ENCODE results near the gene INO80B.

- TF ChIP-seq RFX5 (IDR thresholded peaks at IDR 0.05) (no peak), MYC (IDR thresholded peaks at IDR 0.05; ENCODE audit: borderline replicate concordance, low read length) (no peak), EP300 (IDR thresholded peaks at IDR 0.05) (no peak), MAZ (IDR thresholded peaks at IDR 0.05; ENCODE audit: borderline replicate concordance, low read depth, low read length) (no peak), CEBPB (IDR thresholded peaks at IDR 0.05) (no peak), RCOR1 (IDR thresholded peaks at IDR 0.05; ENCODE audit: low read depth, low read length) (no peak), POLR2A (IDR thresholded peaks at IDR 0.05; ENCODE audit: low read length) (no peak; the same call in 1 of the 2 replicates), SMC3 (IDR thresholded peaks at IDR 0.05) (no peak), CHD2 (IDR thresholded peaks at IDR 0.05; ENCODE audit: low read length, partially characterized antibody) (no peak), RNF2 (IDR thresholded peaks at IDR 0.05; ENCODE audit: borderline replicate concordance, low read depth) (no peak), EHF (CRISPR knock-in tag; IDR thresholded peaks at IDR 0.05) (no peak)
- TF ChIP-seq, protein P1, sequence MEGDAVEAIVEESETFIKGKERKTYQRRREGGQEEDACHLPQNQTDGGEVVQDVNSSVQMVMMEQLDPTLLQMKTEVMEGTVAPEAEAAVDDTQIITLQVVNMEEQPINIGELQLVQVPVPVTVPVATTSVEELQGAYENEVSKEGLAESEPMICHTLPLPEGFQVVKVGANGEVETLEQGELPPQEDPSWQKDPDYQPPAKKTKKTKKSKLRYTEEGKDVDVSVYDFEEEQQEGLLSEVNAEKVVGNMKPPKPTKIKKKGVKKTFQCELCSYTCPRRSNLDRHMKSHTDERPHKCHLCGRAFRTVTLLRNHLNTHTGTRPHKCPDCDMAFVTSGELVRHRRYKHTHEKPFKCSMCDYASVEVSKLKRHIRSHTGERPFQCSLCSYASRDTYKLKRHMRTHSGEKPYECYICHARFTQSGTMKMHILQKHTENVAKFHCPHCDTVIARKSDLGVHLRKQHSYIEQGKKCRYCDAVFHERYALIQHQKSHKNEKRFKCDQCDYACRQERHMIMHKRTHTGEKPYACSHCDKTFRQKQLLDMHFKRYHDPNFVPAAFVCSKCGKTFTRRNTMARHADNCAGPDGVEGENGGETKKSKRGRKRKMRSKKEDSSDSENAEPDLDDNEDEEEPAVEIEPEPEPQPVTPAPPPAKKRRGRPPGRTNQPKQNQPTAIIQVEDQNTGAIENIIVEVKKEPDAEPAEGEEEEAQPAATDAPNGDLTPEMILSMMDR (IDR thresholded peaks at IDR 0.05), result no peak
- TF ChIP-seq, protein P2, sequence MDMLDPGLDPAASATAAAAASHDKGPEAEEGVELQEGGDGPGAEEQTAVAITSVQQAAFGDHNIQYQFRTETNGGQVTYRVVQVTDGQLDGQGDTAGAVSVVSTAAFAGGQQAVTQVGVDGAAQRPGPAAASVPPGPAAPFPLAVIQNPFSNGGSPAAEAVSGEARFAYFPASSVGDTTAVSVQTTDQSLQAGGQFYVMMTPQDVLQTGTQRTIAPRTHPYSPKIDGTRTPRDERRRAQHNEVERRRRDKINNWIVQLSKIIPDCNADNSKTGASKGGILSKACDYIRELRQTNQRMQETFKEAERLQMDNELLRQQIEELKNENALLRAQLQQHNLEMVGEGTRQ (IDR thresholded peaks at IDR 0.05), result no peak
- TF ChIP-seq, protein P3, sequence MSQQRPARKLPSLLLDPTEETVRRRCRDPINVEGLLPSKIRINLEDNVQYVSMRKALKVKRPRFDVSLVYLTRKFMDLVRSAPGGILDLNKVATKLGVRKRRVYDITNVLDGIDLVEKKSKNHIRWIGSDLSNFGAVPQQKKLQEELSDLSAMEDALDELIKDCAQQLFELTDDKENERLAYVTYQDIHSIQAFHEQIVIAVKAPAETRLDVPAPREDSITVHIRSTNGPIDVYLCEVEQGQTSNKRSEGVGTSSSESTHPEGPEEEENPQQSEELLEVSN (IDR thresholded peaks at IDR 0.05; ENCODE audit: borderline replicate concordance, low read depth), result no peak
Measured at GRCh38 chr2:74502147-74502719, 47.3 kb downstream of the INO80B start.
